ENCODE measurements around the gene GRM4. TPM values are rescaled to one million over a fixed set of nuclear protein-coding genes. Genes with fewer than 3 reads are reported as not detected.

GRM4 gene
- polyA plus RNA-seq, 3 donors, result 0.03 to 0.26 TPM; not detected in 1

DNA sequence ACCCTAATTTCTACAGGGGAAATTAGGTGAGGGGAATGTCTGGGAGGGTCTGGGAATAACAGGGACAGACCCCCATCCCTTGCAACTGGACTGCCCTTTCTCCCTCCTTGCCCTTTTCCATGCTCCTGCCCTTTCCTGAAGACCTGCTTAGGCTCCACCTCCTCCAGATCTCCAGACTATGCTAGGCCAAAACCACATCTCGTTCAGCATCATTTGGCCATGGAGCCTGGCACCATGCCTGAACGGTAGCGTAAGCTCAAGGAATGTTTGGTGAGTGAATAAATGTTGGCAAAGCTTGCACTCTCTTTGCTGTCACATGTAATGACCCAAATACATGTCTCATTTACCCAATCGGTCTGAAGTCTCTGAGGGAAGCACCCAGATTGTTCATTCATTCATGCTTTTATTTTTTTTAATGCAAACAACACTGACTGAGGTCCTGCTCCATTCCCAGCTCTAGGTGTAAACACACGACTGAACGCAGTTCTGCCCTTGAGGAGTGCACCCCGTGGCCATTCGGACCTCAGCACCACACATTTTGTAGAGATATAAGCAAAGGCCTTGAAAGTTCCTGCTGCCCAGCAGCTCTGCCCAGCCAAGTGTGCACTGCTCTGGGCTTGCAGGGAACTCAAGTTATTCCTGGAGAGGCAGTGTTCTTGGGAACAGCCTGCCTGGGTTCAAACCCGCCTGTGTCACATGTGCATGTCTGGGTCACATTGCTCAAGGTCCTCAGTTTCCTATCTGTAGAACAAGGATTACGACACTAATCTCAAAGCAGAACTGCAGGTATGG lies 1.1 kb upstream of the GRM4 start:
- no peak overlapping the region for H3K27ac ChIP-seq (ENCODE audit: low read depth, low read length)
- WGBS, 3 donors, result 68 to 78% (median 76%) methylated on average over 10 of the region's 10 CpGs

DNA sequence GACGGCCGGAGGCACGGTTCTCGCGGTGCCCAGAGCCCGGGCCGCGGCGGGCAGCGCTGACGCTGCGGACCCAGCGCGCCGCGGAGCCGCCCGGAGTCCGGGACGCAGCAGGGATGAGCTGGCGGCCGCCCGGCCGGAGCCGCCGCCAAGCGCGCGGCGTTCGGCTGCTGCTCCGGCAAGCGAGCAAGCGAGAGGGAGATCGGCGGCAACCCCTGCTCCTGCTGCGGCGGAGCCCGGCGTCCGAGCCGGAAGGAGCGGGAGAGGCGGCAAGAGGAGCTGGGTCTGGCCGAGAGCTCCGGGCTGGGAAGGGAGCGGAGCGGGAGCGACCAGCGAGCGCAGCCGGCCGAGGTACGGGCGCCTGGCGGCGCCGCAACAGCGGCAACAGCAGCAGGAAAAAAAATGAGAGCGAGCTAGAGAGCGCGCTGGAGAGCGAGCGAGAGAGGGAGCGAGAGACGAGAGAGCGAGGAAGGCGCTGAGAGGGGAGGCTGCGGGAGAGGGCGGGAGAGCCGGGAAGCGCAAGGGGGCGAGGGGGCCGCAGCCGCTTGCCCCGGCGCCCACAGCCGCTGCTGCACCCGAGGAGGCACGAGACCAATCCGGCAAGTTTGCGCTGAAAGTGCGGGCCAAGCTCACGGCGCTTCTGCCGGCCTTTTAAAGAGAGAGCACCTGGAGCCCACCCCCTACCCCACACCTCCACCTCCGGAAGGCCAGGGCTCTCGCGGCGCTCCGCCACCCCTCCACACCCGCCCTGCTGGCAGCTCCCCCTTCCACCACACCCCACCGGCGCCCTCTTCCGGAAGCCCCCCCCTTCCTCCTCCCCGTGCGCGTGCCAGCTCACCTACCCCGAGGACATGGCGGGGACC lies 496 bp downstream of the GRM4 start:
- WGBS, 3 donors, result 1% methylated on average over 87 to 100 of the region's 100 CpGs

DNA sequence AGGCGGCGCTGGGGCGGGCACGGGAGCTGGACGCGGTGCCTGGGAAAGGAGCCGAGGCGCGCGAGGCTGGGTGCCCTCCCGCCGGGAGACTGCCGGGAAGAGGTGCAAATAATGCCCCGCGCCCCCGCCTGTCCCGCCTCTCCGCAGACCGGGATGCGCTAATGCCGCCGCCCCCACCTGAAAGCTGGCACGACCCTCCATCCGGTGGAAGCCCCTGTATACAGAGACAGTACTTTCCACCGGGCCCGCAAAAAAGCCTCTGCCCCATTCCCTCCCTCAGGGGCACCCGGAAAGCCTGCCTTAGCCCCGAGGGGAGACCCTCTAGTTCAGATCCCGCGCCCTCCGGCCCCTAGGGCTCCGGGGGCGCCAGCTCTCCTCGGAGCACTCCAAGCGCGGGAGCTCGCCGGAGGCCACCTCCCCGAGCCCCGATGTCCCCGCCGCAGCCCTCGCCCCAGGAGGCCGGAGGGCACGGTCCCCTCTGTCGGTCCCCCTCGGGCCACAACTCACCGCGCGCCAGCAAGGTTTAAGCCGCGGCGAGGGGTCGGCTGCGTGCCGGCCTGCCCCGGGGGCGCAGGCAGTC lies 1.2 kb downstream of the GRM4 start:
- H3K27ac ChIP-seq (ENCODE audit: low read depth, low read length), result no peak overlapping the region
- WGBS, 3 donors, result 0 to 1% (median 1%) methylated on average over 53 to 58 of the region's 58 CpGs

More for the DNA sequence above, 496 bp downstream of the GRM4 start:
- H3K27ac ChIP-seq (ENCODE audit: low read depth, low read length), result no peak overlapping the region

DNA sequence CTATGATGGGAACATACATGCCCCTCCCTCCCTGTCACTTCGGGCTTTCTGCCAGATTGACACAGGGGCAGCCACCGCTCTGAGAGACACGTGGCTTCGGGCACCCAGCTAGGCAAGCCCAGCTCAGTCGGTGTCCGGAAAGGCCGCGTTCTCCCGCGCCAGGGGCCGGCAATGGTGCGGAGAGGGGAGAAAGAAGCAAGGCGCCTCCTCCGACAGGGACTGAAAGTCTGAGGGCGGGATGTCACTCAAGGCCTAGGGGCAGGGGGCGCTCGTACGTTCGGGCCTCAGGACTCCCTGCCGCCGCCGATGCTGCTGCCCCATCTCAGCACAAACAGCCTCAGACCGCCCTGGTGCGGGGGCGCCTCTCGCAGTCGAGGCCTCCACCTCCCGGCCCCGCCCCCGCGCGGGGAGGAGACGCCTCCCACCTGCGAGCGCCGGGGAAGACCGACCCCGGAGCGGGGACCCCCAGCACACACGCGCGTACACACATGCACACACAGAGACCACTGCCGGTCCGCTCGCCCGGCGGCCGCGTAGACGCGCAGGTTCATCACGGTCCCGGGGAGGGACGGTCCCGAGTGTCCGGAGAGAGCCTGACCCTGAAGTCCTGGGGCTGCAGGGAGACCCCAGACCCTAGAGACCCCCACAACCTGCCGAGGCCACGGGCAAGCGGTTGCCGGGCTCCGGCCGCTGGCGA lies 1.9 kb downstream of the GRM4 start:
- WGBS, 3 donors, result 1% methylated on average over 44 to 63 of the region's 63 CpGs
- no peak overlapping the region for H3K27ac ChIP-seq (ENCODE audit: low read depth, low read length)

DNA sequence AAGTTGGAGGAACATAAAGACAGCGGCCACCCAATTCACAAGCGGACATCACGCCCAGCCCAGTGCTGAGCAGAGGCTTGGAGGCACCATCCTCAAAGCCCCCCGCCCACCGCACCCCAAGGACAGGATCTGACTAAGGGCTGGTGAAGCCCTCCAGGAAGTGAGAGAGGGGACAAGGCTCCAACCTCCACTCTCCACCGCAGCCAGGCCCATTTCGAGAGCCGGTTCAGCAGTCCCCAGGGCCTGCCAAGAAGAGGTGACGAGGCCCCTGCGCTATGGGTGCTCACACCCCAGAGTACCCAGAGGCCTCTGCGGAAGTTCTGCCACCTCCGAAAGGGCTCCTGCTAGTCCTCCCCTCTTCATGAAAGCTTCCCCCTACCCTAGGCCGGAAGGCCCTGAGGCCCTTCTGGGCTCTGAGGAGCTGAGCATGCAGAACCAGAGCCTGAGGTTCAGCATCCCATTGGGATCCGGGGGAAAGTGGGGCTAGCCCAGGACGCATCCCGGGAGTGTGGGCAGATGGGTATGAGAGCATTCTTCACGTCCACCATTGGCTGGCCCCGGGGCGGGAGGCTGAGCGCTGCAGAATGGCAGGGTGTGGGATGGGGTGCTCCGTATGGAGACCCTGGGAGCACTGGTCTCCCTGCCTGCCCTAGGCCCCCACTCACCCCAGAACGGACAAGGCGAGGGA lies 2.5 kb downstream of the GRM4 start:
- WGBS, 3 donors, result 44 to 47% (median 44%) methylated on average over 23 of the region's 23 CpGs
- no peak overlapping the region for H3K27ac ChIP-seq (ENCODE audit: low read depth, low read length)

DNA sequence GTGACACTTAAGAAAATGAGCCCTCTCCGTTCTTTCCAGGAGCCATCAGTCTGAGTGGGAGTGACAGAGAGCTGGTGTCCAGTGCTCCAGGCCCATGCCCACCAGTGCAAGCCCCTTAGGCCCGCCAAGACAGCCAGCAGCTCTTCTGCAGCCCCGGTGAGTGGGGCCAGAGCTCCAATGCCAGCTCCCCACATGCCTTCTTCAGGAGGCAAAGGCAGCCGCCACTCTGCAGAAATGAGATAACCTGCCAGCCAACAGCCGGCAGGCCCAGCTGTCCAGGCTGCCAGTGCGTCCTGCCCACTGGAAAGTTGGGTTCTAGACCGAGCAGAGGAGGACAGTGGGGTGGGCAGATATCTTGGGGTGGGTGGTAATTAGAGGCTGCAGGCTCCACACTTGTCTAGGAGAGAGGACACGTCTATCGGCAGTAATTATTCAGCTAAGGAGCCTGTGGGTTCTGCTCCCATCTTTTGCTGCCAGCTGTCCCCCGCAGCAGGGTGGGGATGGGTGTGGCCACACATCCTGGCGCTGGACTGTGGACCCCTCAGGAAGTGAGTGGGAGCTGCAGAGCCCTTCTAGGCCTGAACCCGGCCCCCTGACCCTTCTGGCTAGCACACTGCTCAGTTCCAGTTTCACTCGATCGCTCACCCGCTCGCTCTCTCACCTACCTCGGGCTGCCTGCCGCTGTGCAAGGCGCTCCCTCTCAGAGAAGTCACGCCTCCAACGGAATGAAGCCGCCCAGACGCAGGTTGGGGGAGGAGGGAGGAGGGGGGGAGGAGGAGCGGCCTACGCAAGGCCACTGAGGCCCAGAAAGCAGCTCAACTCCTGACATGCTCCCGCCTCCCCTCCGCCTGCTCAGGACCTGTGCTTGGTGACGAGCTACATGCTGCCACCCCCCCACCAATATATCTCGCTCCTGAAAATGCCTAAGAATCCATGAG lies 3.6 kb downstream of the GRM4 start:
- WGBS, 3 donors, result 25 to 32% (median 30%) methylated on average over 27 to 29 of the region's 29 CpGs
- H3K27ac ChIP-seq (ENCODE audit: low read depth, low read length), result no peak overlapping the region

DNA sequence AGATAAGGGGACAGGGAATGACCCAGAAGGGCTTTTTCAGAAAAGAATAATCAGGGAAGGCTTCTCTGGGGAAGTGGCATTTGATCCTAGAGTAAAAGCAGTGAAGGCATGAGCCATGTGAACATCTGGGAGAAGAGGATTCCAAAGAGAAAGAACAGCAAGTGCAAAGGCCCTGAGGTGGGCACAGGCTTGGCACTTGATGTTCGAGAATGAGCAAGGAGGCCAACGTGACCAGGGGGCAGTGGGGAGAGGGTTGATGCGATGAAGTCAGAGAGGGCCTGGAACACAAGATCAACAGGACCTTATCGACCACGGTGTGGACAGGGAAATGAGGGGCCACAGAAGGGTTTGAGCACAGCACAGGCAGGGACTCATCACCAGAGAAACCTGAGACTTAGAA lies 5.8 kb downstream of the GRM4 start:
- H3K27ac ChIP-seq (ENCODE audit: low read depth, low read length), result no peak overlapping the region
- WGBS, 3 donors, result 62 to 86% (median 84%) methylated on average over 5 of the region's 5 CpGs

DNA sequence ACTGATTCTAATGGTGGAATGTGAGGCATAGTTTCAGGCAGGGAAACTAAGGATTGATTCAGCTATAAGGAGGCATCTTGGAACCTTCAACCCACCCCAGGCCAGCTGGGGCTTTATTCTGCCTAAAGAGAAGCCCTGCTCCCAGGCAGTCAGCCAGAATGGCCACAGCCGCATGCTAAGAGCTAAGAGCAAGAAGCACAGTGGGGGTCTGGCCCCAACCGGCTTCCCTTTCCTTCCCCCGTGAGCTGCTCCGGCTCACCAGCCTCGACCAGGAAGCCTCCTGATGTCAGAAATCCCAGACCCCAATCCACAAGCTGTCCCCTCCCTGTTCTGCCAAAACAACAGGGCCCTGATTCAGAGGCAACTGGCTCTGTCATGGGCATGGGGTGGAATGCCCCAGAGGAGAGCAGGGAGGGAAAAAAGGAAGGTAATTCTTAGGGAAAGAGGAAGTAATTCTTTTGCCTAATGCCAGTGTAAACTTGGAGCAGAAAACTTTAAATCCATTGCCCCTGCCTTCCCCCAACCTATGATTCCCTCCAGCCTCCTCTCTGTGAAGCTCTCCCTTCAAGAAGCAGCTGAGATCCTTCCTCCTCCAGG lies 6.9 kb downstream of the GRM4 start:
- no peak overlapping the region for H3K27ac ChIP-seq (ENCODE audit: low read depth, low read length)
- 22 to 49% (median 38%) methylated on average over 4 to 5 of the region's 5 CpGs for WGBS, 3 donors

DNA sequence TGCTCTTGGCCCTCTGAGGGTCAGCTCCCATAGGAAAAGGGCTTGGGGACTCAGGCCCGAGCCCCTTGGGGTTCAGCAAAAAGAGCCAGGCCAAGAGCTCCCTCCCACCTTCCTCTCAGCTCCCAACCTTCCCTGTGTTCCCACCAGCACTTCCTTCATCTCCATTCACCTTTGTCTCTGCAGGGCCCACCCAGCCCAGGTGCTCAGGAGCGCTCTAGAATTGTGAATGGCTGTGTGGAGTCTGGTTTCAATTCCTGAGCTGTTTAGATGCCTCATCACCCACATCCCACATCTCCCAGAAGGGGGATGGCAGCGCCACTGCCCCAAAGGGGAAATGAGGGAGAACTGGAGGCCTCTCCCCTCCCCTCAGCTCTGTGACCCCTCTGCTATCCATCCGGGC lies 7.7 kb downstream of the GRM4 start:
- WGBS, 3 donors, result 62 to 80% (median 74%) methylated on average over 4 of the region's 4 CpGs
- no peak overlapping the region for H3K27ac ChIP-seq (ENCODE audit: low read depth, low read length)

DNA sequence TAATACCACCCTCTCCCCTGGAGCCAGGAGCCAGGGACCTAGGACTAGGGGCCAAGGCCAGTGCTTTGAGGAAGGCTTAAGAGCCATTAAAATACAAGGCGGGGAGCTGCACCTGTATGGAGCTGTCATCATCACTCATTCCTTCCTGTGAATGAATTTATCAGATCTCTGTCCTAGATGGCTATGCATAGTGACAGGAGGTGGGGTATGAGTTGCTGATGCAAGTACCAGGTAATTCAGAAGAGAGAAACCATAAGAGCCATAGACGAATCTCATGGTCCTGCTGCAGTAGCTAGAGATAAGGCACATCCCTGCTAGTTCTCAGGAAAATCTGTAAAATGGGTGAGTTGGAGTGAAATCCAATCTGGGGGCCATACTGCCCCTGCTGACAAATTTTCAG lies 10.3 kb downstream of the GRM4 start:
- 64 to 81% (median 72%) methylated on average over 2 of the region's 2 CpGs for WGBS, 3 donors
- H3K27ac ChIP-seq (ENCODE audit: low read depth, low read length), result no peak overlapping the region

DNA sequence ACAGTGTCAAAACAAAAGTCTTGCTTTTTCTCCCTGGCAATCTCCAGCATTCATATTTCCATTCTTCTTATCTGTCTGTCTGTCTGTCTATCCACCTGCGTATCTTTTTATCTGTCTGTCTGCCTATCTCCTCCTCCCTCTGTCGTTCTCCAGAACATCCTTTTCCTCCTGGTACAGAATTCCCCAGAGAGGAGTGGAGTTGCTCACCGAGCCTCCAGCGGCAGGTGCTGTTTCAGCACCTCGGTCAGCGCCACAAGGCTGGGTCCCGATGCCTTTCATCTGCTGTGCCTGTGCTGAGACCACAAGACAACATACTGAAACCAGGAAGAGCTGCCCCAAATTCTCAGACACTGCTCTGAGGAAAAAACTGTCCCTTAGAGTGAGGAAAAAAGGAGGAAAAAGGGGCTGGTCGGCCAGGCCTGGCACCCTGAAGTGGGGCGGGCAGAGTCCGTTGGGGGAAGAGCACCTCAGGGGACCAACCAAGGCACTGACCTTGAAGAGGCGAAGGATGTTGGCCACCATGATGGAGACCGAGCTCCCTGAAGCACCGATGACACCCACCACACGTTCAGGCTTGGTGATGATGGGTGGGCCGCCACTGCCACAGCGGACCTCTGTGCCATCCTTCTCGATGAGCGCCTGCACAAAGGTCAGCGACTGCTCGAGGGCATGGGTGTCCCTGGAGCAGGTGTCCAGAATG lies 13.3 kb downstream of the GRM4 start:
- WGBS, 3 donors, result 48 to 53% (median 51%) methylated on average over 20 of the region's 20 CpGs
- H3K27ac ChIP-seq (ENCODE audit: low read depth, low read length), result no peak overlapping the region

DNA sequence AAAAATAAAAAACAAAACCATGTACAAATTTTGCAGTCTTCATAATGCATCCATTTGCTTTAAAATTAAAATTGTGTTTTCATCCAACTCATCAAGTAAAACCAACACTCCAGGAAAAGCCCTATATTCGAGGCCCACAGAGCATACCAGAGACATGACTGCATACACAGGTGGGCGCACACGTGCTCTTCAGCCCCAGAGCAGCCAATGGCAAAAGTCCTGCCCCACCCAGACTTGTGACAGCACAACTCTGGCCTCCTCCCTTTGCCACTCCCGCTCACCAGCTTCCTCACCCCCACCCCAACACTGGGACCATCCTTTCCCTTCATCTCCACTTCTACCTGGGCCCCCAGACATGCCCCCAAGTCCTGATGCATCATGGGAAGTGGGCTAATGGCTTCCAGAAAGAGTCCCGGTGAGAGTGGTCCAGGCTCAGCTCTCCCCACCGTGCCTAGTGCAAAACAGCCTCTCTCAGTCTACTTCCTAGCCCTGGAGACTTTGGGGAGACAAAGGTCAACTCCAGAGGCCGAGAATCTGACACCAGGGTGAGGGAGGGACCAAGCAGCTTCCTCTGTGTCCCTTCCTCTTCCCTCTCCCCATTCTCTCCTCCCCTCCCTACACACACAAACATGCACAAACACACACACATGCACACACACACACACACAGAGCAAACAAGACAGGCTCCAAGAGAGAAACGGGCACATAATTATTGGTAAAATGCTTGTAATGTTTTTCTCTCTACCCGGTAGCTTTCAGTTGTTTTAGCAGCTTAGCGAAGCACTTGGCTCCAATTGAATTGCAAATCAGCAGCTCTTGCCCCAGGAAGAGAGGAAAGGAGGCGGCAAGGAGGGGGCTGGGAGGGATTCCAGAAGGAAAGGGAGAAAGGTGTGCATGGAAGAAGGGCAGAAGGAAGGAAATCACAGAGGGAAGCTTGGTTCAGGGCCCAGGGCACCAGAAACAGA lies 14.3 kb downstream of the GRM4 start:
- H3K27ac ChIP-seq (ENCODE audit: low read depth, low read length), result no peak overlapping the region
- WGBS, 3 donors, result 13 to 14% (median 14%) methylated on average over 10 to 11 of the region's 11 CpGs

DNA sequence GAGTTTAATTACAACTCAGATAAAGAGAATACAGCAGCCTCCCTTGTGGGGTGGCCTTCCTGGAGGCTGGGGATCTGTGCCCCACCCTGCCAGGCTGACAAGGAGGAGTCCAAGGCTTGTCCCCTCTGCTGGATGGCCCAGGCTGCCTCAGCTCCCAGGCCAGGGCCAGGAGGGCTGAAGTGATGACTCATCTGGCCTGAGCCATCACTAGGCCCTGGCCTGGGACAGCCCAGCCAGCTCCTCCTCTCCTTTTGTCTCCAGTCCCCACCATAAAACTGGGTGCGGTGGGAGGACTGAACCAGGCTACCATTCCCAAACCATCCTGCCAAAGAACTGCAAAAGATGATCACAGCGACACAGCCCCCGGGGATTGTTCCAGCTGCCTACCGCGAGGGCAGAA lies 15.0 kb downstream of the GRM4 start:
- H3K27ac ChIP-seq (ENCODE audit: low read depth, low read length), result no peak overlapping the region
- 70 to 77% (median 76%) methylated on average over 5 of the region's 5 CpGs for WGBS, 3 donors

DNA sequence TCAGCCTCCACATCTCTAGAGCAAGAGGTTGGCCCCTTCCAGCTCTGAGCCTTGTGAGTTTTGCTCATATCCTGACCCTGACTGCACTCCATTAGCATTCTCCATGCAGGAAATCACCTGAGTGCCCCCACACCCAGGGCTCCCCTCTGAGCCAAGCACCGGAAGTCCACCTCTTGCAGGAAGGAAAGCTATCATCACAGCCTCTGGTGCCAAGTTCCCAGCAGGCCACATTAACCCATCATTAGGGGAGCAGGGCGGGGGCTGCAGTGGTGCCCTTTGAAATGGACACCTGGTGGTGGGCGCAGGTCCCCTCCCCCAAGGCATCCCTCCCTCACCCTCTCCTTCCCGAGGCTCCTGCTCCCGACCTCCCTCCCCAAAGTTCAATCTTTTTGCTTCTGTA lies 16.1 kb downstream of the GRM4 start:
- WGBS, 3 donors, result 20 to 36% (median 24%) methylated on average over 5 of the region's 5 CpGs
- no peak overlapping the region for H3K27ac ChIP-seq (ENCODE audit: low read depth, low read length)

DNA sequence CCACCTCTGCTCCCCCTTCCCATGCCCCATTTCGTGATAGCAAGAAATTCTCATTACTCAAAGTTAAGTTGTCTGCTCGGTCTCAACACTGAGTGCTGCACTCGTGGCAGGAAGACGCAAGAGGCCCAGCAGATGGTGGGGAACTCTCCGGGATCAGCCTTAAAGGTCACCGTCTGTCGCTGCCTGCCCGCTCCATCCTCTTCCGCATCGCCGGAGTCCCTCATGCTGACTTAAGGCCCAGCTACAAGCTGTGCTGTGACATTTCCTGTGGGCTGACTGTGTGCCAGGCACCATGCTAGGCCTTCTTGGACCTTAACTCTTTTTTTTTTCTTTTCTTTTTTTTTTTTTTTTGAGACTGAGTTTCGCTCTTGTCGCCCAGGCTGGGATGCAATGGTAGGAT lies 17.8 kb downstream of the GRM4 start:
- no peak overlapping the region for H3K27ac ChIP-seq (ENCODE audit: low read depth, low read length)
- 73 to 76% (median 73%) methylated on average over 13 of the region's 13 CpGs for WGBS, 3 donors
